GM12872 (cell line): Measurements from ENCODE around the gene TEX53.

Experiments
- CTCF ChIP-seq: IDR thresholded peaks from 3 replicates; pipeline ENCODE4 v1.5.1; 2011; ENCODE audit warnings: low read depth, mild to moderate bottlenecking, low read length, moderate library complexity; ENCODE audit not compliant: insufficient read depth

Gene TEX53

GRCh38 chr9:114678795-114679194 is 21.2 kb upstream of the TEX53 start:
- no peak for TF ChIP-seq CTCF

- no peak for TF ChIP-seq CTCF
Measured at GRCh38 chr9:114678130-114678529, 20.5 kb upstream of the TEX53 start.

GRCh38 chr9:114677418-114677817 is 19.8 kb upstream of the TEX53 start:
- no peak for TF ChIP-seq CTCF

- TF ChIP-seq CTCF, result no peak
Measured at GRCh38 chr9:114676901-114677300, 19.3 kb upstream of the TEX53 start.

GRCh38 chr9:114674798-114675540 is 17.4 kb upstream of the TEX53 start:
- no peak for TF ChIP-seq CTCF

- TF ChIP-seq CTCF, result no peak
Measured at GRCh38 chr9:114674076-114674797, 16.6 kb upstream of the TEX53 start.

- TF ChIP-seq CTCF, result no peak
Measured at GRCh38 chr9:114671605-114672004, 14.0 kb upstream of the TEX53 start.
